Measurements from ENCODE around the gene CARNS1.
A peak's percentile ranks its signal among the peaks of the same experiment; 100 is the strongest.

The CARNS1 gene

DNA sequence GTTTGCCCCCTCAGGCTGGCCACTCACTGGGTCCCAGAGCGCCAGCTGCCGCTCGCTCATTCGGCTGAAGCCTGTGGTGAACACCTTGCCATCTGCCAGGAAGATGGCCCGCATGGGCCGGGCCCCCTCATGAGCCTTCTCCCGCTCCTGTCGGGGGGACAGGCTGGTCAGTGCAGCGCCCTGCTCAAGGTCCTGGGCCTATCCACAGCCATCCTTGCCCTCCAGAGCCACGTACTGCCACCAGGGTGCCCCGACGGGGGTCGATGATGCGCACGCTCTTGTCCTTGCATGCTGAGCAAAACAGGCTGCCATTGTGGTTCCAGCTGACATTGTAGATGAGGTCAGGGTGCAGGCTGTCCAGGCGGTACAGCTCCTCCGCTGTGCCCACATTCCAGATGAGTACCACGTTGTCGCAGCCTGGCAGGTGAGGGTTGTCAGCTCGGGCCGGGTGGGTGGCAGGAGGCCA is 25.7 kb downstream of the CARNS1 start:
- no peak for DNase-seq (ENCODE audit: low read depth, low spot score)

DNA sequence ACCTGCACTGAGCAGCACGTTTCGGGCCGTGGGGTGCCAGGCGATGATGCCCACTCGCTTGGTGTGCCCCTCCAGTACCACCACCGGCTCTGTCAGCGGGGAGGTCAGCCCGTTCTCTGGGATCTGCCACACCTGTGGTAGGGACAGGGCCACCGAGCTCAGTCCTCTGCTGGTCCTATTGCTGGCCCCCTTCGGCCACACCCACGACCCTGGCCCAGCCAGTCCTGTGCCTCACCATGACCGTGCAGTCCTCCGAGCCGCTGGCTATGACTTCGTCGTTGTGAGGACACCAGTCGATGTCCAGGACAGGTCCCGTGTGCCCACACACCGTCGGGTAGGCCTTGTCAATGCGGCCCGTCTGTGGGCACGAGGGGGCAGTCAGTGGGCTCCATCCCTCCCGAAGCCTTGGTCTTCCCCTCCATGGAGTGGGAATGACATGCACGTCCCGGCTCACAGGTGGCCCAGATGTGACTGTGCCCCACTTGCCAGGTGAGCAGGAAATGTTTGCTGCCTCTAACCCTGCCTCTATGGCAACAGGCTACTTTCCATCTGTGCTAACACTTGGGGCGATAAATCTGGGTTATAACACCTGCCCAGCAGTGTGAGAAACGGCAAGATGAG is 26.4 kb downstream of the CARNS1 start:
- DNase-seq (ENCODE audit: low read depth, low spot score): no peak

DNA sequence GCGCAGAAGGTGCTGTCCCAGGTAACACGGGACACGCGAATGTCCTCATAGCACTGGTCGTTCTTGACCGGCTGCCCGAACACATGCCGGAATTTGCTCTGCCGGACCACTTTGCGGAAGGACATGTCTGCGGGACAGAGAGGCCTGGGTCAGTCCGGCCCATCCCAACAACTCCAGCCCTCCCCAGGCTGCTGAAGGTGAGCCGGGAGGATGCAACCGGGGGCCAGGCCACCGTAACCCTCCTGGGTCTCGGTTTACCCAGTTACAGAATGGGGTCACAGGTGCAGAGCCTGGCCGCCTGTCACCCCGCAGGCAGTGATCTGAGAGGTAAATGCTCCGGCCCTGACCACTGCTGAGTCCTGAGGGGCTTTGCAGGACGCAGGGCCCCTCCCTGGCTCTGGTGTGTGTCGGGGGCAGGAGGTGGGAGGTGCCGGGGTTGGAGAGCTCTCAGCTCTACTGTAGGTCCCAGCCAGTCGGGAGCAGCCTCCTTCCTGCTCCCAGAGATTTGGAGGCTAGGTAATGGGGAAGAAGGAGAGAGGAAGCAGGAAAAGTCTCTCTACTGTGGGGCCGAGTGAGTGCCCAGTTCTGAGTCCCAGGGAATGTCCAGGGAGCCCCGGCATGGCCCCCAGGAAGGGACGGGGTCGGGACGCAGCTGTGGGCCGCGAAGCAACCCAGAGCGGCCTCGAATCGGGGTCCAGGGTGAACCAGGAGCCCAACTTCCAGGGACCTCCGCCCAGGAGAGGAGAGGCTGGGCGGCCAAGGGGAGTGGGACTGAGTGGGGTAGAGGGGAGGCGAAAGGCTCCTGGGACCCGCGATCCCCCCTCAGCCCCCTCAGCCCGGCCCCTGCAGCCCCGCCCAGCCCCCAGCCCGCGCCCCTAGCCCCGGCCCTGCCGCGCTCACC is 27.3 kb downstream of the CARNS1 start:
- no peak for DNase-seq (ENCODE audit: low read depth, low spot score)

DNA sequence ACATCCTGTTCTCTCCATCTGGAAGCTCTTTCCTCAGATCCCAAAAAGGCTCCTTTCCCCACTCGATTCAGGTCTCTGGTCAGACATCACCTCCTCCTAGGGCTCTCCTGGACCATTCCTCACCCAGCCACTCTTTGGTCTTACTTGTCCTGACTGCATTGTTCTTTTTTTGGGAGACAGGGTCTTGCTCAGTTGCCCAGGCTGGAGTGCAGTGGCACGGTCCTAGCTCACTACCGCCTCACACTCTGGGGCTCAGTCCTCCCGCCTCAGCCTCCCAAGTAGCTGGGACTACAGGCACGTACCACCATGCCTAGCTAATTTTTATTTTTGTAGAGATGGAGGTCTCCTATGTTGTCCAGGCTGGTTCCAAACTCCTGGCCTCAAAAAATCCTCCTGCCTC is 30.0 kb downstream of the CARNS1 start:
- no peak for DNase-seq (ENCODE audit: low read depth, low spot score)

DNA sequence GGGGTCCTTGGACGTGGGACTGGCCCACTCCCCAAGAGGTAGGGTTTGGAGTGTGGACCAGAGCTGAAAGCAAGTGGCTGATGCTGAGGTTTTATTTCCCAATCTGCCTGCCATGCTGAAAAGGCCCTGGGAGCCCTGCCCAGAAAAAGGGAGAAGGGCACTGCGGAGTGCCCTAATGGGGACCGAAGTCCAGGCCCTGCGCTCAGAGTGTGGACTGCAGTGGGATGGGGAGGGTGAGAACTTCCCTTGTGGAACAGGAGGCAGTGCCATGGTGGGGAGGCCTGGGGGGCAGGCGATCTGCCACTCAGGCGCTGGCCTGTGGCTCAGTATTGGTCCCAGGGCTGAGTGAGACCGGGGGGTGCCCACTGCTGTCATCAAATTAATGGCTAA is 32.7 kb downstream of the CARNS1 start:
- no peak for DNase-seq (ENCODE audit: low read depth, low spot score)

DNA sequence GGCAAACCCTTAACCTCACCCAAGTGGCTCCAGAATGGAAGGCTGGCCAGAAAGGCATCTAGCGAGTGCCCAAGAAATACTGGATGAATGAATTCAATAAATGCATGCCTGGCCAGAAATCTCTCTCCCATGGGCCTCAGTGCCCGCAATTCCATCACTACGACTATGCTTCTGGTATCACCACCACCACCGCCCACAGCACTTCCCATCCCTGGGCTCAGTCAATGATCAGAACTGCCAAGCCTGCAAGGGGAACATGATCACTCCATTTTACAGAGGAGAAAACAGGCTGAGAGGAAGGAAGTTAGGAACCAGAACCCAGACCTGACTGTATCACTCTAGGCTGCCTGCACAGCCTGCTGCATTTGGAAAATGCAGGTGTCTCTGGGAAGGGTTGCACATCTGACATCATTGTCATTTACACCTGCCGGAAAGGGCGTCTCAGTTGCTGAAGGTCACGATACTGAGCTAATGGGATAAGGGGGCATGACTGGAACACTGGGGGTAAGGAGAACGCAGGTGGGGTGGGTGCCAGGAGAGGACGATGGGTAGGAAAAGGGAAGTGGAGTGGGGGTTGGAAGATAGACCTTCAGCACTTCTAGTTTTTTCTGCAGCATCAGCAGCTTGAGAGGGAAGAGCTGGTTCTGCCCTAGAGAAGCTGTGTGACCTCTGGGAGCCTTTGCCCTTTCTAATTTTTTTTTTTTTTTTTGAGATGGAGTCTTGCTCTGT is 33.8 kb downstream of the CARNS1 start:
- DNase-seq (ENCODE audit: low read depth, low spot score): no peak

DNA sequence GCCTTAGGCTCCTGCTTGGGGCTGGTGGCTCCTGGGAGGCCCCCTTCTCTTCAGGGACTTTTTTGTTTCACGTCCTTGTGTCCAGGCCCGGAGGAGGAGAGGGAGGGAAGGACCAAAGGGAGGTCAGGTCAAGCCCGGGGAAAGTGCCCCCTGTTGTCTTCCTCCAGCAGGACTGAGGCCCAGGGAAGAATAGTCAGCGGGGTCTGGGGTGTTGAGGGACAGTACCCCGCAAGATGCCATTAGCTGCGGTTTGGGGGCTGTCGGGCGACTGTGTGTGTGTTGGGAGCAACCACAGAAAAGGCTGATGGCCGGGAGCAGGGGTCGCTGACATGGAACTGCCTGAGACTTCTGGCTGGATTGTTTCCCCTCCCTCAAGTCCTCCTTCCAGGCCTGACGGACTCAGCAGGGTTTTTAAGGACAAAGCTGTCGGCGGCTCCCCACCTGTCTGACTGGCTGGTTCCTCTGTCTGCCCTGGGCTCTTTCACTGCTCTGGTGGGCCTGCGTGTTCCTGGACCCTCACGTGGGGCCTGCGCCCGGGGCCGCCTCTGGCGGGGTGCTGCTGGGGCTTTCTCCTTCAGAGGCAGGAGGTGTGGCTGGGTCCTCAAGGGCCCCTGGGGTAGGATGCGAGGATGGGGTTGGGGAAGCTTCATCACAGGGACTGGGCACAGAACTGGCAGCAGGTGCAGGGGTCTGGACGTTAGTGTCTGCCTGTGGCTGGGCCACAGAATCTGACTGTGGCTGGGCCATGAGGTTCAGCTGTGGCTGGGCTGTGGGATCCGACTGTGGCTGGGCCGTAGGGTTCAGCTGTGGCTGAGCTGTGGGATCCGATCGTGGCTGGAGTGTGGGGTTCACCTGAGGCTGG is 35.5 kb downstream of the CARNS1 start:
- no peak for DNase-seq (ENCODE audit: low read depth, low spot score)

DNA sequence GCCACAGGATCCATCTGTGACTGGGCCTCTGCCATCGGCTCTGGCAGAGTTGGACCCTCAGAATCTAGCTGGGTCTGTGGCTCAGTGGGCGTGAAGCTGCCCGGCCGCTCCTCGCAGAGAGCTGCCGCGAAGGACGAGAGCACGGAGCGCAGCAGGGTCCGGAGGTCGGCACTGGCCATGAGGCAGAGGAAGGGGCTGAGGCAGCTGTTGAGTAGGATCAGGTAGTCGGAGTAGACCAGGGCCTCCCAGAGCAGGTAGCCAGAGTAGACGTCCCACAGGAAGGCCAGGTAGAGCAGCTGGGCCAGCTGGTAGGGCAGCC is 36.1 kb downstream of the CARNS1 start:
- no peak for DNase-seq (ENCODE audit: low read depth, low spot score)

DNA sequence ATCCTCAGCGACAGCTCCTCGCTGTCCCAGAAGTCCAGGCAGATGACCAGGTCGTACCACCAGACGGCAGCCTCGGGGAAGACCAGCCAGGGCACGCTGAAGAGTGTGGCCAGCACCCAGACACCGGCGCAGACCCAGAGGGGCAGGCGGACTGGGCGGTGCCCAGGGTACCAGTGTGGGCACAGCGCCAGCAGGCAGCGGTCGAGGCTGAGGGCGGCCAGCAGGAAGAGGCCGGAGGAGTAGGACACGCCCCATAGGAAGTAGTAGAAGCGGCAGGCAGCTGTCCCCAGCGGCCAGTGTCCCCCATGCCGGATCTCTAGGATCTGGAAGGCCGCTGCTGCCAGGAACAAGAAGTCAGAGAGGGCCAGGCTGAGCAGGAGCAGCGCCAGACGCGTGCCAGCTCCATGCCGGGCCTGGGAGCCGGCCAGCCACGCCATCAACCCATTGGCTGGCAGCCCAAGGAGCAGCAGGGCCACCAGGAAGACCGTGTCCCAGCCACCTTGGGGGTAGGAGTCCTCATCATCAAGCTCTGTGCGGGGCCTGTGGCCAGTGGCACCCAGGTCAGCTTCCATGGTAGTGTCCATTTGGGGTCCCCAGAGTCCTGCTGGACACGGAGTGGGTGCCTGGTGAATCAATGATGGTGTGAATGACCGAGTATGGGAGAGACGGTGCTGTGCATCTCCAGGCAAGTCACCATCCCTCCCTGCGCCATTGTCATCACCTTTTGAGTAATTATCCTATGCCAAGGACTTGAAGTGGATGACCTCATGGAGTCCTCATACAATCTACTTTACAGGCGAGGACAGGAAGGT is 36.9 kb downstream of the CARNS1 start, which contains the start of gene GPR152:
TSS of gene GPR152 (minus strand) at position 589 of the 812 bp plus-strand sequence. CDS start at position 584, 5 bp downstream.
- no peak for DNase-seq (ENCODE audit: low read depth, low spot score)

DNA sequence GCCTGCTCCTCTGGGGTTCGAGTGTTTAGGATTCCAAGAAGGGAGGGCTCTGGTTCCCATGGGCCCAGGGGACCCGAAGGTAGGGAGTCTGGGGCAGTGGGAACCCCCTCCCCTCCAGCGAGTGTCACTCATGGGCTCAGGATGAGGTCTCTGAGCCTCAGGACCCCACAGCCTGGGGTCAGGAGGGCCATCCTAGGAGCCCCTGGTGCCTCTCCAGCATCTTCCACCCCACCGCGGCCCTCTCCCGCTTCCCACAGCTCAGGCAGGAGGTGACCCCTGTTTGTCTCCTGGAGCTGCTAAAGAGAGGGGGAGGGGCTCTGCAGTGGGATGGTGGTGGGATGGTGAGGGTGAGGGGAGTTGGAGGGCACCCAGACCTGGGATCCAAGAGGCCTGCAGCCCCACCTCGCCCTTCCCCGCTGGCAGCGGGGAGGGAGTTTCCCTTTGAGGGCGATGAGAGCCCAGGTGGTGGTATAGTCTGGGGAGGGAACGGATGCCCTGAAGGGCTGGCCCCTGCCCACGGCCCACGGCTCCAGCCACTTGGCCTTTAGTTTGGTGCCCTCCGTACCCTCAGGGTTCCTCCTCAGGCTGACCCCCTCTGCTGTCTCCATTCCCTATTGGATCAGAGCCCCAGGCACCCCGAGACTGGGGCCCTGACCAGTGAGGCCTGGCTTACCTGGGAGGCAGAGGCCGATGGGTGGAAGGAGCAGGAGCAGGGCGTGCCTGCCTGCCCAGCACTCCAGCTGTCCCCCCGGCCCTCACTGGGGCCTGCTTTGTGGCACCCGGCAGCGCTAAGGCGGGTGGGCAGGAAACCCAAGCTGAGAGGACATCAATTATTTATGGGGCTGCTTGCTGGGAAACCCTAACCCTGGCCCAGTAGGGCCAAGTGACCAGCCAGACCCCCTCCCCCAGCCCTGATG is 38.6 kb downstream of the CARNS1 start:
- no peak for DNase-seq (ENCODE audit: low read depth, low spot score)

DNA sequence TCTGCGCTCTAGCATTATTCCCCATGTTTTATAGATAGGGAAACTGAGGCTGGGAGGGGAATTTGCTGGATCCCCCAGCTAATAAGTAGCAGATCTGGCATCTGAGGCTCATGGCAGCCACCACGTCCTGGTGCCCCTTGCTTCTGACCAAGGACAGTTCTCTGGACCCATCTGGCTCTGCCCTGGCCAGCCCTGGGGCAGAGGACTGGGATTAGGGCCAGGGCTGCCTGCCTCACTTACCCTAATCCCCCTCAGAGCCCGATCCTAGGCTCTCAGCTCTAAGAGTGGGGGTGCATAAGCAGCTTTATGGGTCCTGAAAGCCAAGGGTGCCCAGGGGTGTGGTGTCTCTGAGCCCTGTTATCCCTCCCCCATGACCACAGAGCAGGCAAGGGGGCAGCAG is 39.6 kb downstream of the CARNS1 start, which contains the start of gene CABP4:
TSS of gene CABP4 (plus strand) at position 301 of the 400 bp plus-strand sequence. CDS start at position 371, 70 bp downstream.
- no peak for DNase-seq (ENCODE audit: low read depth, low spot score)

DNA sequence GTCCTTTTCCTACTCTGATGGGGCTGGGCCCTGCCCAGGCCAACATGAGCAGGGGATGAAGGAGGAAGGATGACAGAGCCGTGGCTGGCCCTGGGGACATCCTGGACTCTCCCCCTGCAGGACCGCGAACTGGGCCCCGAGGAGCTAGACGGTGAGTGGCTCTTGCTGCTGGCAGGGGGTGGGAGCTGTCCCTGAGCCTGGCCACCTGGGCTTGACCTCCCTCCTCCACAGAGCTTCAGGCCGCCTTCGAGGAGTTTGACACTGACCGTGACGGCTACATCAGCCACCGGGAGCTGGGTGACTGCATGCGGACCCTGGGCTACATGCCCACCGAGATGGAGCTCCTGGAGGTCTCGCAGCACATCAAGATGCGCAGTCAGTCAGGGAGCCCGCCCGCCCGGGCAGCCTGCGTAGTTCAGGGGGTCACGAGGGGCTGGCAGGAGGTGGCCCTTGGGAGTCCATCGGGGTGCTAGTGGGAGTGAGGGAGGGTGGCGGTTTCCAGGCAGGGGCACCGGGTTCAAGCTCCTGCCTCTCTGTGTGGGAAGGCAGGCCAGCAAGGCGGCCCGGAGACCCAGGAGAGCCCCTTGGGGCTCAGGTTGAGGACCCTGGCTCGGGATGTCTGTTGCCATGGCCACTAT is 40.7 kb downstream of the CARNS1 start:
- DNase-seq (ENCODE audit: low read depth, low spot score): no peak

DNA sequence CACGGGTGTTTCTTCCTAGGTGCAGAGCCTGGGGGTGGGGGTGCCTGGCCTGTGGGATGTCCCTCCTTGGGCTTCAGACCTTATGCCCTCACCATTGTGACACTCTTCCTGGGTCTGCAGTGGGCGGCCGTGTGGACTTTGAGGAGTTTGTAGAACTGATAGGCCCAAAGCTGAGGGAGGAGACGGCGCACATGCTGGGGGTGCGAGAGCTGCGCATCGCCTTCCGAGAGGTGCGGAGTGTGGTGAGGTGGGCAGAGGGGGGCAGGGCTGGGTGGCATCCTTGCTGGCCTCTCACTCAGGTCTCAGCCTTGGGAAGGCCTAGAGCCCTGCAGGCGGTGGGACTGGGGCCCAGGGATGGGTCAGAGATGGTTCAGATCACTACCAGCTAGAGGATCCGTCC is 42.0 kb downstream of the CARNS1 start:
- DNase-seq (ENCODE audit: low read depth, low spot score): no peak

DNA sequence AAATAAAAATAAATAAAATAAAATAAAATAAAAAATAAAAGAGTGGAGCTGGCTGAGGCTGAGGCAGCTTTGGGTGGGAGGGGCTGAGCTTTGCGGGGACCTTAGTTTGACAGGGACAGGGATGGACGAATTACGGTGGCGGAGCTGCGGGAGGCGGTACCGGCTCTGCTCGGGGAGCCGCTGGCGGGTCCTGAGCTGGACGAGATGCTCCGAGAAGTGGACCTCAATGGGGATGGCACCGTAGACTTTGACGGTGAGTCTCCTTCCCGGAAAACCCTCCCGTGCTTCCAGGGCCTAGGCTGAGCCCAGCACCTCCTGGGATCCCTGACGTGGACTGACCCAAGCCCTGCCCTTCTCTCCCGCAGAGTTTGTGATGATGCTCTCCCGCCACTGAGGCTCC is 42.8 kb downstream of the CARNS1 start:
- DNase-seq (ENCODE audit: low read depth, low spot score): no peak

DNA sequence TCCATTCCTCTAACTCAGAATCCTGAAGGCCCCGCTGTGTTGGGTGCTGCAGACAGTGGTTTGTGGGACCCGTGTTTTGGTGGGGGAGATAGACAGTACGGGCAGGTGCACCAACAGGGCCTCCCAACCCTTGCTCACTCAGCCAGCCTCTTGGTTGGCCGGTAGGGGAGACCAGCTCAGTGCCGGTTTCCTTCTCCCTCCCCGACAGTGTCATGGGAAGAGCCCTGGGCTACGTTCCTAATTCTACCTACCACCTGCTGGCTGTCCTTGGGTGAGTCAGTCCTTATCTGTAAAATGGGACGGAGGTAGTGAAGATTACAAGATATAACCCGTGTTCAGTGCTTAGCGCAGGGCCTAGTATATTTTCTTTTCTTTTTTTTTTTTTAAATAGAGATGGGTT is 47.7 kb downstream of the CARNS1 start:
- no peak for DNase-seq (ENCODE audit: low read depth, low spot score)

DNA sequence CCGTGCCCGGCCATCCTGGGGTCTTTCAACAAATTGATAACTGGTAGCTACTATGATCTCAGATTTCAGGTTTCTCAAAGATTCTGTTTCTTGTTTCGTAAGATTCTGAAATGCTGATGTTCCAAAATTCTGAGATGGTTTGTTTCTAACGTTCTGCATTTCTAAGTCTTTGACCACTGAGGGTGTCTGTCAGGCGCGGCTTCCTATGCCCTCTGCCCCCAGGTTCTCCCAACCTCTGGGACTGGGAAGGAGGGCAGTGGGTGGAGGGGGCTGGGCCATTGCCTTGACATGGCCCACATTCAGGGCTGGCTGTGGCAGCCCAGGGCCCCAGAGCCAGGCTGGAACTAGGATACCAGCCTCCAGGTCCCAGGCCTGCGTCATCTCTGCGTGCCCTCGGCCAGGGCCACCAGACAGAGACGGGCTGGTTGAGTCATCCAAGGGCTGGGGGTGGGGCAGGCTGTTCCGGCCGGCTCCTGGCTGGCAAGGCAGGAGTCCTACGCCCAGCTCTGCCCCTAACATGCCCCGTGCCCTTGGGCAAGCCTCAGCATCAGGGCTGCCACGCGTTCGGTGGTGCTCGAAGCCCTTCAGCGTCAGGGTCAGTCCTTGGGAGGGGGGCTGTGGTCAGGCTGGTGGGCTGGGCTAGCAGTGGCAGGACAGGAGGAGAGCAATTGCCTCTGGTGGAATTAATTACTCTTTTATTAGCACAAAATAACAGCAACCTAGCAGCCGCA is 48.4 kb downstream of the CARNS1 start:
- no peak for DNase-seq (ENCODE audit: low read depth, low spot score)

DNA sequence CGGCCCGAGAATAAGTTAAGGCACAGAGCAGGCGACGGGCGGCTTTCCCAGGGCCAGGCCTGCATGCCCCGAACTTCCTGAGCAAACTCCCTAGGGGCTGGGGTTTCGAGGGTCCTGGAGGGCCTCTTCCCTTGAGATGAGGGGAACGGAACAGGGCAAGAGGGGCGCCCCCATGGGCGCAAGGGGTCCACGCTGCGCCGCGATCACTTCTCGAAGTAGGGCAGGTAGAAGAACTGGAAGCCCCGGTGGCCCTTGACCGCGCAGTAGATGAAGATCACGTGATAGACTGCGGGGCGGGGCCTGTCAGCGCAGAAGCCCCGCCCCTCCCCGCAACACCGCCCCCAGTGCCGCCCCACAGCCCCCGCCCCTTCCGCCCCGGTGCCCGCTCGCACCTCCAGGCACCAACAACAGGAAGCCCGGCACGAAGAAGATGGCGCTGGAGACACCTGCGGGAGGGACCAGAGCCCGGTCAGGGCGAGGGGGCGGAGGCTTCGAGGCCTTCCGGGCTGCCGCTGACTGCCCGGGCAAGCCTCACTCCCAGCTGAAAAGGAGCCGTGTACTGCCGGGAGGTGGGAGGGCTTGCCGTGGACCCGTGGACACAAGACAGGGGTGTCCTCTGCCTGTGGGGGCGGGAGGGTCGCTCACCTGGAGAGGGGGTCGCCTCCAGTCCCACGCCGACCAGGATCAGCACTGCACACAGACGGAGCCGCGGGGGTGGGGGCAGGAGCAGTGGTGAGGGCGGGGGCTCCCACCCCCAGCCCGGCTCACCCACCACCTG is 49.1 kb downstream of the CARNS1 start:
- DNase-seq (ENCODE audit: low read depth, low spot score): peak; percentile 85

DNA sequence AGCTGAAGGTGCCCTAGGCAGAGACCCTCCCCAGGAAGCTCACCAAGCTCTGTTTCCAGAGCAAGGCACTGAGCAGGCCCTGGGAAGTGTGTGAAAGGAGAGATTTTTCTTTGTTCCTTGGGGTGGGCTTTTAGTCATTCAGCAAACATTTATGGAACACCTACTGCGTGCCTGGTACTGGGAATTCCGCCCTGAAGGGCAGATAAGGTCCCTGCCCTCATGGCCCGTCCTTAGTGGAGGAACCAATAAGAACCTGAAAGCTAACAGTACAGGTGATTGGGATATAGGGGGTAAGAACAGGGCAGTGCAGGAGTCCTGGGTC is 49.7 kb downstream of the CARNS1 start:
- no peak for DNase-seq (ENCODE audit: low read depth, low spot score)

Data from activated CD4-positive, CD25-positive, alpha-beta regulatory T cell treated with anti-CD3 and anti-CD28 coated beads, Interleukin-2, amount 50 U/mL, for 16 hours (primary cell).